Central memory CD4-positive, alpha-beta T cell (primary cell): ENCODE data around the gene CAV1.
A peak's percentile ranks its signal among the peaks of the same experiment; 100 is the strongest.
"Not testable (repeated sequence)": the region's sequence is repeated elsewhere in the genome, so short reads cannot be mapped to it uniquely, and the experiment has no call there.

Experiments used
- DNase-seq: peaks from one replicate; pipeline ENCODE4 v3.0.0; 2022

The CAV1 gene

GRCh38 chr7:116583653-116584052 lies 58.8 kb downstream of the CAV1 start:
- DNase-seq, result no peak

GRCh38 chr7:116584721-116585120 lies 59.9 kb downstream of the CAV1 start:
- no peak for DNase-seq

- no peak for DNase-seq
Observed at GRCh38 chr7:116585392-116585791, 60.6 kb downstream of the CAV1 start.

- DNase-seq, result no peak
Observed at GRCh38 chr7:116585967-116586366, 61.1 kb downstream of the CAV1 start.

- DNase-seq, result not testable (repeated sequence)
Observed at GRCh38 chr7:116587200-116587599, 62.4 kb downstream of the CAV1 start.

GRCh38 chr7:116588225-116588624 lies 63.4 kb downstream of the CAV1 start:
- no peak for DNase-seq

GRCh38 chr7:116588641-116589594 lies 64.1 kb downstream of the CAV1 start:
- peak; percentile 18 for DNase-seq

GRCh38 chr7:116591202-116592040 lies 66.6 kb downstream of the CAV1 start:
- no peak for DNase-seq

- no peak for DNase-seq
Observed at GRCh38 chr7:116592041-116592355, 67.2 kb downstream of the CAV1 start.

GRCh38 chr7:116592445-116592844 lies 67.6 kb downstream of the CAV1 start:
- no peak for DNase-seq

GRCh38 chr7:116593359-116594075 lies 68.7 kb downstream of the CAV1 start:
- no peak for DNase-seq

GRCh38 chr7:116595063-116595462 lies 70.2 kb downstream of the CAV1 start:
- DNase-seq, result no peak

GRCh38 chr7:116597384-116597783 lies 72.5 kb downstream of the CAV1 start:
- DNase-seq, result no peak

- DNase-seq, result no peak
Observed at GRCh38 chr7:116598278-116598677, 73.4 kb downstream of the CAV1 start.

- no peak for DNase-seq
Observed at GRCh38 chr7:116598861-116599260, 74.0 kb downstream of the CAV1 start.

GRCh38 chr7:116601426-116601825 lies 76.6 kb downstream of the CAV1 start:
- DNase-seq, result no peak

GRCh38 chr7:116607299-116607698 lies 82.5 kb downstream of the CAV1 start:
- no peak for DNase-seq

GRCh38 chr7:116610210-116610609 lies 85.4 kb downstream of the CAV1 start:
- DNase-seq, result no peak

GRCh38 chr7:116610721-116611120 lies 85.9 kb downstream of the CAV1 start:
- DNase-seq, result no peak
